HL-60/S4 treated with retinoic acid at 250 ng/mL for 4 days and 3 days (cell line): ENCODE data around the gene RAPH1.
"Not testable (repeated sequence)": the region's sequence is repeated elsewhere in the genome, so short reads cannot be mapped to it uniquely, and the experiment has no call there.

ENCODE experiments used
- in situ Hi-C: fragments of 300-500 bp; cut with MboI; formaldehyde crosslinking; loops from 2 replicates; pipeline ENCODE4 v1.7.0; 2022; ENCODE audit warnings: low sequenced_read_pairs

Gene RAPH1

DNA sequence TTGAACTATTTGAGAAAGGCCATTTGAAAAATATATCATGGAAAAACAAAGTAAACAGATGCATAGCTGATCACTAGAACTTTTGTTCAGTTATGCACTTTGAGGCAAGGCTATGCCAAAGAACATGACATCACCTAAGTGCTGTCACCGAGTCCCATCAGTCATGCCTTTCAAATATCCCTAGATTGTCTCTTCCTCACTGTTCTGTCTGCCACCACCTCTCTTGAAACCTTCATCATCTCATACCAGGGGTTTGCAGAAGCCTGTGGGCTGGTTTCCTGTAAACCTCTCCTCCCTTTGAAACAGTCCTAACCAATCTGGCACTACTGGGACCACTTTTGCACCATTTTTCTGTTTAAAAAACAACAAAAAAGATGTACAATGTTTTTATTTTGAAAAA is 12.3 kb upstream of the RAPH1 start:
- in situ Hi-C loops: no loop called here

DNA sequence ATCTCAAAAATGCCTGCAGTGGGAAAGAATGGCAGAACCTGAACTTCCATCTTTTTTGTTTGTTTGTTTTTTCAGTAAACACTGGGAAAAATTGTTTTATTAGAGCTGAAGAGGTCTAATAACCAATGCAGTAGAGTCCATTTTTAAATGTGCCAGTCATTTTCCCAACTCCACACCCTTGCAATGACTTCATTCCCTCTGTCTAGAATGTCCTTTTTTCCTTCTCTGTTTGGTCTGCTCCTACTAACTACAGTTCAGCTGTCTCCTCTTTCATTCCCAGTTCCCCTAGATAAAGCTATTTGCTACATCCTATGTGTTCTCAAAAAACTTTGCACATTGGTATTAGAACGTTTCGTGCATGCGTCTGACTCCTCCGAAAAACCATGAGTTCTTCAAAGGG is 9.3 kb upstream of the RAPH1 start:
- in situ Hi-C loops: no loop called here

DNA sequence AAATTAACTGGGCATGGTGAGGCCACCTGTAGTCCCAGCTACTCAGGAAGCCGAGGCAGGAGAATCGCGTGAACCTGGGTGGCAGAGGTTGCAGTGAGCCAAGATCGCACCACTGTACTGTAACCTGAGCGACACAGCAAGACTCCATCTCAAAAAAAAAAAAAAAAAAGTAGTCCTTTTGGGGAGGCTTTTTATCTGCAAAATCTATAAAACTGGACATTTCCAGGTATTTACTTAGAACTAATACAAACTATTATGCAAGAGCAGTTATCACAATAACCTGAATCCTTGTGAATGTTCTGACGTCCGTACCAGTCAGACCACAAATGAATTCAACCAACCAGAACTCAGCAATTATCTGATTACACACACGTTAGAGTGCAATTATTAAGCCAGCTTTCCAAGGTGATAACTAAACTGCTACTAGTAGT is 8.8 kb upstream of the RAPH1 start:
- in situ Hi-C loops: no loop called here

DNA sequence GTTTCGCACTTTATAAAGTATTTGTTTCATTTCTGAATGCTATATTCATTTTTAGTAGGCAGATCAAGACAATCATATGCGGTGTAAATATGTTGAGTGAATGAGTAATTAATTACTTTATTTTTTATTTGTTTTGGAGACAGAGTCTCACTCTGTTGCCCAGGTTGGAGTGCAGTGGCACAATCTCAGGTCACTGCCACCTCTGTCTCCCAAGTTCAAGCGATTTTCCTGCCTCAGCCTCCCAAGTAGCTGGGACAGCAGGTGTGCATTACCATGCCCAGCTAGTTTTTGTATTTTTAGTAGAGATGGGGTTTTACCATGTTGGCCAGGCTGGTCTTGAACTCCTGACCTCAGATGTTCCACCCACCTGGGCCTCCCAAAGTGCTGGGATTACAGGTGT is 5.5 kb upstream of the RAPH1 start:
- in situ Hi-C loops: not testable (repeated sequence)

DNA sequence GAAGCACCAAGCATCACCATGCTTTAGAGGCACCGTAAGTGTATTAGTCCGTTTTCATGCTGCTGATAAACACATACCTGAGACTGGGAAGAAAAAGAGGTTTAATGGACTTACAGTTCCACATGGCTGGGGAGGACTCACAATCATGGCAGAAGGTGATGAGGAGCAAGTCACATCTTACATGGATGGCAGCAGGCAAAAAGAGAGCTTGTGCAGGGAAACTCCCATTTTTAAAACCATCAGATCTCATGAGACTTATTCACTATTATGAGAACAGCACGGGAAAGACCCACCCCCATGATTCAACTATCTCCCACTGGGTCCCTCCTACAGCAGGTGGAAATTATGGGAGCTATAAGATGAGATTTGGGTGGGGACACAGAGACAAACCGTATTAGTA is 3.1 kb upstream of the RAPH1 start:
- in situ Hi-C loops: not testable (repeated sequence)

DNA sequence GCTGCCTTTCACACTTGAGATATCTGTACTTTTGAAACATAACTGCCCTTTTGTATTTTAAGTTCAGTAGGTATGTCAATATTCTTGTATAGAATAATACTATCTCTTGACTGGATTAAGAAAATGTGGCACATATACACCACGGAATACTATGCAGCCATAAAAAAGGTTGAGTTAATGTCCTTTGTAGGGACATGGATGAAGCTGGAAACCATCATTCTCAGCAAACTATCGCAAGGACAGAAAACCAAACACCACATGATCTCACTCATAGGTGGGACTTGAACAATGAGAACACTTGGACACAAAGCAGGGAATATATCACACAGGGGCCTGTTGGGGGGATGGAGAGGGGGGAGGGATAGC is 1.5 kb upstream of the RAPH1 start:
- in situ Hi-C loops: not testable (repeated sequence)

DNA sequence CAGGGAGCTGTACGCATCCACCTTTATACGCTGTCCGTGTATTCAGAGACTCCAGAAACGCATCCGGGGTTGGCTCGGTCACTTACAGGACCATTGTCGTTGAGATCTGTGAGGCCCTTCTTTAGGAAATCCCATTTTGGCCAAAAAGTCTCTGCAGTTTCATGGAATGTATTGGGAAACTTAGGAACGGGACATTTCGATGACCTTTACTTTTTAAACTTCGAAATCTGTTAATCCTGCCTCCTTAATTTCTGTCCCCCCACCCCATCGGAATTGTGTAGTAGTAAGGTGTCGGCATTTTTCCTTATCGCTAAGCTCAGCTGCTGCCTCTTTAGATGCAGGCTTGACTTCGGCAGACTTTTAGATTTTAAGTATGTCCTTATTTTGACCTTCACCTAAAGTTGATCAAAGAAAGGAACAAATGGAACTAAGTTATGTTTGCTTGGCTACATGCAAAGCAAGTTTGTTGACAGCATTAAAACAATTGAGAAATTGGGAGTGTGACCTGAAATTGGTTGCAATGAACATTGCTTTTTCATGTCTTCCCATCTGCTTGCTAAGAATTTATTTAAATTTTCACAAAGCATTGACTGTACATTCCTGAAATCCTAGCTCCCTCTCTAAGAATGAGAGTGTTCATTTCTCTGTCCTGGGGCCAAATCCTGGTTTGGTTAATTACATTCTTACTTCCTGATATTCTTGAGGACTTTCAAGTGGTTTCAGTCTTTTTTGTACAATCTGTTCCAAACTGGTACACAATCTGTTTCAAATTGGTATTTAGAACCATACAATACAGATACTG is 884 bp upstream of the RAPH1 start:
- in situ Hi-C loops: no loop called here

DNA sequence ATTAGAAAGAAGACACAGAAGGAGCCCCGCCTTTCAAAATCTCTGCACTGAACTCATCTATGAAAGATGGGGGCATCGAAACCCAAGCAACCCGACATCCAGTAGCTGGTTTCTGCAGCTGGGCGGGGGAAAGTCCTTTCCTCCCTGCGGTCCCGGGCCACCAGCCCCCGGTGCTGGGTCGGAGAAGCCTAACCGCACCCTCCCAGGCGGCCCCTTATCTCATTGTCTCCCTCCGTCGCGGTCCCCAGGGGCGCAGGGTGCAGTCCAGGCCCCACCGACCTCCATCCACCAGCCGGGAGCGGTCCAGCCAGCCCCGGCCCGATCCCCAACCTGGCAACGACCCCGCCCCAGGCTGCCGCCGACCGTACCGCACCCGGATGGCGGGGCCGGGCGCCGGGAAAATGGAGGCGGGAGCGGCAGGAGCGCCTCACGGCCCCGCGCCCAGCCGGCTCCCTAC is 452 bp downstream of the RAPH1 start:
- in situ Hi-C loops: no loop called here

DNA sequence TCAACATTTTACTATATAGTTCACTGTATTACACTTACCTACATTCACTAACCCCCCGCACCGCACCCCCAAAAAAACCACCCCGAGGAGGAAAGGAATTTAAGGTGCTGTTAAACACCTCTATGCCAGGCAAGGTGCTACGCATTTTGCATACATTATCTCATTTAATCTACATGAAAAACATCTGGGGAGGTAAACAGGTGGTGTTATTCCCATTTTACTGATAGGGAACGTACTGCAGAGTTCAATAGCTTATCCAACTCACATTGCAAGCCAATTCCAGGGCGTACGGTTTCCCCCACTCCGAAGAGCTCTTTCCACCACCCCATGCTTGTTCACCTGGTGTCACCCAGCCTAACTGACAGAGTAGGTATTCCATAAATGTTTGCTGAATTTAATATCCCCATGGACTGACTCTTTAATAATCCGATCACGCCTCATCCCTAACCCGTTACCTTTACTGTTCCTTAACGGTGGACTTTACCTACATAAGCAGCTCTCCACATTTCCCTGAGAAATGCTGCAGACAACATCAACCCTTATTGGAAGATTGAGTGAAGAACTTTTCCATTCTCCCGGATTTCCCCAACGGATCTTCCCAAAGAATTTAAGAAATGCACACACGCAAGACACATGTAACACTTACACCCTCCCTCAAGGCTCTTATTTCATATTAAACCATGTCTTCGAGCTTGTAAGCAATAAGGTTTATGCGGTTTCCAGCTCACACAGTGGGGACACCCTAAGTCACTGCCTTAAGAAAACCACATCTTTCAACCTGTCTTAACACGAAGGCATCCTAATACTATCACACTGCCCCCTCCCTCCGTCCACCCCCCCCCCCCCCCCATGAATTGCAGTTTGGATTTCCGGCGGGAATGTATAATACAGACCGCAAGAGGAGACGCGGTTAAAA is 1.2 kb downstream of the RAPH1 start:
- in situ Hi-C loops: no loop called here

DNA sequence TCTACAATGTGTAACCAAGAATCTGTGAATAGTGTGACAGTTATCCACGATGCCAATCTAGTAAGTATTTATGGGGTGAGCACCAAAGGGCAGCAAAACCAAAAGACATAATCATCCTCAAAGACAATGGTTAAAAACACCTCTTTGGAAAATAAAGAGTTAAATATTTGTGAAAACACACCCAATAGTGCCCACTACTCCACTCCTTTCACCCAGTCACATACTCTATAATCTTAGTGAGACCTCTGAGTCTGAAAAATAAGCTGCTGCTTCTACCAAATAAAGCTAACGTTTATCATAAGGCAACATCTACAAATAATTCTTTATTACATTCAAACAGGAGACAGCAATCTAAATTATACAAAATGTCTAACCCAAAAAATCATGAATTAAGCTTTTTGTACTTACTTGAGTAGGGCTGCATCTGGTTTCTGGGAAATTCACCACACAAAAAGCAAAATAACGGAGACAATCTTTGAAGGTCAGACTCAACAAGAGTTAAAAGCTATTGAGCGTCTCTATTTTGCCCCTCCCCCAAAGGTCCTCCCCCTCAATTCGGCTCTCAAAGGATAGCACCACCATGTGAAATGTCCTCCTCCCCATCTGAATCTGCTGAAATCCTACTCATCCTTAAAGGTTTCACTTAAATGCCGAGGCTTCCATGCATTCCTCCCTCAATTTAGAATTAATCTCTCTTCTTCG is 2.0 kb downstream of the RAPH1 start:
- in situ Hi-C loops: no loop called here

DNA sequence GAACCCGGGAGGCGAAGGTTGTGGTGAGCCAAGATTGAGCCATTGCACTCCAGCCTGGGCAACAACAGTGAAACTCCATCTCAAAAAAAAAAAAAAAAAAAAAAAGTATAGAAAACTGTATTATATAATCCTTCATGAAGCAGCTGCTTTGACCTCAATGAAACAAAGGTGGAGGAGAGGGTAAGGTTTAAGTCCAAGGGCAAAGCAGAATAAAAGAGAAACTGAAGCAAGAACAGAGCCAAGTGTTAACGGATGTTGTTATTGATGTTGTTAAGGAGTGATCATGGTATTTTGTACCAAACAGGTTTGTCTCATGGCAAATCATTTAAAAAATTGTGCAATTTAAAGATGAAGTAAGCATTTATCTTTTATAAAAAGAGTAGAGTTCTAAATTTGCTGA is 7.4 kb downstream of the RAPH1 start:
- in situ Hi-C loops: no loop called here

DNA sequence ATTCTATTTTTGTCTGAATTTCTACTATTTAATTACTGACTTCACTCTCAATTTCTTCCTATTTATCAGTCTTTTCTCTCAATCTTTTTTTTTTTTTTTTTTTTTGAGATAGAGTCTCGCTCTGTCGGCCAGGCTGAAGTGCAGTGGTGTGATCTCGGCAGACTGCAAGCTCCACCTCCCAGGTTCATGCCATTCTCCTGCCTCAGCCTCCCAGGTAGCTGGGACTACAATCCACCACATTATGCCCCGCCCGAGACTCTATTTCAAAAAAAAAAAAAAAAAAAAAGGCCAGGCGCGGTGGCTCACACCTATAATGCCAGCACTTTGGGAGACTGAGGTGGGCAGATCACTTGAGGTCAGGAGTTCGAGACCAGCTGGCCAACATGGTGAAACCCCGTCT is 21.8 kb downstream of the RAPH1 start:
- in situ Hi-C loops: not testable (repeated sequence)

DNA sequence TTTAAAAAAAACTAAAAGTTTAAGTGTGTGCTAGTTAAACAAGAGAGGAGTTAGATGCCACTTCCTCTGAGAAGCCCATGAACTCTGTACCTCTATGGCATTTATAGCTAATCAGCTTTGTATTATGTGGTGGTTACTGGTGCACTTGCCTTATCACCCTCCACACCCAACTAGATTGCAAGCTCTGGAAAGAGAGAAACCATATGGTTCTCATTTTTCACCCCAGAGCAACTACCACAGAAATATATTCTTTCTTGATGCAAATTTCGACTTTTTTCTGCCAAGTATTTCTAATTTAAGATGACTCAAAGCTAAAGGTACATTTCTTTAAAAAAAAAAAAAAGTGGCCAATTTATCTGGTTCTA is 24.2 kb downstream of the RAPH1 start:
- in situ Hi-C loops: no loop called here

DNA sequence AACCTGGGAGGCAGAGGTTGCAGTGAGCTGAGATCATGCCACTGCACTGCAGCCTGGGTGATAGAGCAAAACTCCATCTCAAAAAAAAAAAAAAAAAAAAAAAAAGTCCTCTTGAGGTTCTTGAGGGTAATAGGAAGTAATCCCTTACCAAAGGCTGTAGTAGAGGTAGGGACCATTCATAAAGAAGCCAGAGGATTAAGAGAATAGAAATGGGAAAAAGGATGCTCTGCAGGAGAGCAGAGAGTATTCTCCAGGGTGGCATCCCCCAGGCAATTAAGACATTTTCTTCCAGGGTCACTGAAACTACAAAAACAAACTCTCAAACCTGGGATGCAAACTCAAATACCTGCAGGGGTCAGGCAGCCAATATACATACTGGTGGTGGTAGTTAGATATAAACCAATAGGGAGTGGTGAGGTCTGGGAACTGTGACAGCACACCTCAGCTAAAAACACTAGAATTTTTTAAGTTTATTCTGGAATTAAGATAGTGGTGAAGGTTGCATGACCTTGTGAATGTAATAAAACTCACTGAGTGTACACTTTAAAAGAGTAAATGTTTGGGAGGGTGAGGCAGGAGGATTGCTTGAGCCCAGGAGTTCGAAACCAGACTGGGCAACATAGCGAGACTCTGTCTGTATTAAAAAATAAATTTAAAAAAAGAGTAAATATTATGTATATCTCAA is 24.7 kb downstream of the RAPH1 start:
- in situ Hi-C loops: no loop called here

DNA sequence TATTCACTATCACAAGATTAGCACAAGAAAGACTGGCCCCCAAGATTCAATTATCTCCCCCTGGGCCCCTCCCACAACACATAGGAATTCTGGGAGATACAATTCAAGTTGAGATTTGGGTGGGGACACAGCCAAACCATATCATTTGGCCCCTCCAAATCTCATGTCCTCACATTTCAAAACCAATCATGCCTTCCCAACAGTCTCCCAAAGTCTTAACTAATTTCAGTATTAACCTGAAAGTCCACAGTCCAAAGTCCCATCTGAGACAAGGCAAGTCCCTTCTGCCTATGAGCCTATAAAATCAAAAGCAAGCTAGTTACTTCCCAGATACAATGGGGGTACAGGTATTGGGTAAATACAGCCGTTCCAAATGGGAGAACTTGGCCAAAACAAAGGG is 31.6 kb downstream of the RAPH1 start:
- in situ Hi-C loops: not testable (repeated sequence)

DNA sequence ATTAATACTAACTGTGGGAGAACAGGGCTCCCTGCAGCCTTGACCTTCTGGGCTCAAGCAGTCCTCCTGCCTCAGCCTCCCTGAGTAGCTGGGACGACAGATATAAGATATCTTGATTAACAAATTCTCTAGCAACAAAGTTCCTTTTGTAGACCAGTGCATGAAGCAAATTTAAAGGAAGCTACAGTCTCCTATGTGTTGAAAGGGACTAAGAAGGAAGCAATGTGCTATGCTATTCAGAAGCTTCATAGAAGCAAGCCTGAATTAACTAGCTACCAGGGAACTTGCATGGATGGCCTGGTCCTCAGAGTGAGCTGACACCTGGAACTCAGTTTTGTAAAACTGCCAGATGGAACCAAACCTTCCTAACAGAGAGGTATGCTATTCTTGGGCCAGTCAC is 33.2 kb downstream of the RAPH1 start:
- in situ Hi-C loops: no loop called here

DNA sequence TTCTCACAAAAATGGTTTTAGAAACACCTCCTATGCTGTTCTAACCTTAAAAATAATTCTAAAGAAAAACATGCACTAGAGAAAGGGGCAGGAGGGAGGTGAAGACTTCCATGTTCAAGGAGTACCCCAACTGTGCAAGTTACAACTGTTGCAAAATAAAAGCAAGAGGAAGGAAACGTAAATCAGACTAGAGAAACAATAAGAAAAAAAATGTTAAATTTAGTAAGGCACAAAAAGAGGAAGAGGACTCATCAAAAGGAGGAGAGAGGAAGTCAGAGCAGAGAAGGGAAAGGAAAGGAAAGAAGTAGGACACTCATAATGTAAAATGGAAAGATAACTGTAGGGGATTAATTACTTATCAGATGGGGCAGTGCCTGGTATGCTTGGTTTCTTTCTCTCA is 34.1 kb downstream of the RAPH1 start:
- in situ Hi-C loops: no loop called here

DNA sequence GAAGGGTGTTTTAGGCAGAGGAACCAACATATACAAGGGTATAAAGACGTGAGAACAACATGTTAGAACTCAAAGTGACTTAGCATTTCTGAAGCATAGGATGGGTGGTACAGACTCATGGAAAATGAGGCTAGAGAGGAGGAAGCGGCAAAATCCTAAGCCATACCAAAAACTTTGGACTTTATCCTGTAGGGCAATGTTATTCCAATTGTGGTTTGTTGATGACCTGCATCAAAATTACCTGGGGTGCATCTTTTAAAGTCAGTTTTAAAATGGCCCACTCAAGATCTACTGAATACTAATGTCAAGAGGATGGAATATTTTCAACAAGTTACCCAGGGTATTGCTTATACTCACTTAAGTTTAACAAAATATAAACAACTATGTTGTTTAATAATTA is 34.8 kb downstream of the RAPH1 start:
- in situ Hi-C loops: no loop called here

DNA sequence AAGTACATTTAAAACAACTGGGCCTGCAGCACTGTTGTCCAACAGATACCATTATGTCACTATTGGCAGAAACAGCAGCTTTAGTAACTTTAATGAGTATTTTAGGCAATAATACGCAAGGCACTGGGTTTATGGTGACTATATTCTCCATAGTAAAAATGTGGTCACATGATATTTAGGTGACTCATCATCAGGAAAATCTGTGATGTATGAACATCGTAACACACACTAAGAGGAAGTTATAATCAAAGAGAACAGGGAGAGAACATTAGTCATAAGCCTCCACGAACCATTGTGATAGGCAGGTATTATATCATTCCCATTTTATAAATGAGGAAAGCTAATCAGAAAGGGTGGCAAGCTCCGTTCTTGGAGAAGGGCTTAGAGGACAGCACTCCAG is 36.9 kb downstream of the RAPH1 start:
- in situ Hi-C loops: loop anchor here (25.0 kb wide), 1 partner anchor 314 kb away; no protein-coding TSS in a partner anchor

DNA sequence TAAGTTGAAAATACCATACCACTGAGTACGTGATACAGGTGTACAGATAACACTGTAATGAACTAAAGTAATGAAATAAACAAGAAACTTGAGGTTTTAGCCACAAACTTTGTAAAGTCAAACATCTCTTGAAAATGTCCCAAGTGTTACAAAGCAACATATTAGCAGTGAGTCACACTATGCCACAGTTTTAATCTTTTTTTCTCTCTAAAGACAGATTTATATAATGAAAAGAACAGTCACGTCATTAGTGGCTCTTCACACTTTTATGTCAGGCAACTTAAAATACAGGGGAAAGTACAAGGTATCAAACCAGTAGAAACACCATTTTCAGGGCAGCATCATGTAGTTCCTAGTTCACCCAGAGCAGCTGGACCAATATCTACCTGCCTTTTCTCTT is 42.1 kb downstream of the RAPH1 start:
- in situ Hi-C loops: loop anchor here (25.0 kb wide), 1 partner anchor 319 kb away; no protein-coding TSS in a partner anchor

DNA sequence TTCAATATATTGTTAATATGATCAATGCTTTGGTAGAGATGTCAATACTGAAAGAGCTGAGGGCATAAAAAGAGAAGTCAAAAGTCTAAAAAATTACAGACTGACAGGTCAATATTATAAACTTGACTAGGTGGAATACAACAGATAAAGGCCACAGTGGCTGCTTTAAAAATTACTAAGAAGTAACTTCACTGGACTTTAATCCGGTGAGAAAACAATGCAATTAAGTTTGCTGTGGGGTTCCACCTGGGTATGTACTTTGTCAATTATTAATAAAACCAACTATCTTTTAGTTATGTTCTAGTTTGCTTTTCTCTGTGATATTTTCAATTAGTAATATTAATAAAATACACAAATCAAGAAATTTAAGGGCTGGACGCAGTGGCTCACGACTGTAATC is 44.7 kb downstream of the RAPH1 start:
- in situ Hi-C loops: loop anchor here (25.0 kb wide), 1 partner anchor 322 kb away; no protein-coding TSS in a partner anchor
